GM19193 (cell line): Measurements from ENCODE around the gene PHF10.

Experiments
- POLR2A ChIP-seq: IDR thresholded peaks from 4 replicates; pipeline ENCODE4 v1.6.1; 2011; ENCODE audit not compliant: insufficient read depth, insufficient read length; ENCODE audit errors: extremely low read depth

The PHF10 gene

DNA sequence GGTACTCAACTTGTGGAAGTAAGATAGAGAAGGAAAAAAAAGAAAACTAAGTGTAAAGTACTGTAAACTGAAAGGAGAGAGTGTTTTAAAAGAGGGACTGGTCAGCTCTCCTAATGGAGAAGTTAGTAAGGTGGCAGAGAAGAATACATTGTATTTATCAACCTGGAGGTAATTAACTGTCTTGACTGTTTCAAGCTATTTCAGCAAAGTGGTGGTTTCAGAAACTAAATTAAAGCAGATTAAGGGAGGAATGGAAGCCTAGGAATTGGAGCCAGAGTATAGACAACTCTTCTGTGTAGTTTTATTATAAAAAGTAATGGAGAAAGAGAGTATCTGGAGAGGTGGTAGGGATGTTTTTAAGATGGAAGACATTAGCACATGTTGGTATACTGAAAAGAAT lies 2.7 kb upstream of the PHF10 start:
- TF ChIP-seq POLR2A = no peak

GRCh38 chr6:169726049-169726400 lies 1.7 kb upstream of the PHF10 start:
- TF ChIP-seq POLR2A = no peak

DNA sequence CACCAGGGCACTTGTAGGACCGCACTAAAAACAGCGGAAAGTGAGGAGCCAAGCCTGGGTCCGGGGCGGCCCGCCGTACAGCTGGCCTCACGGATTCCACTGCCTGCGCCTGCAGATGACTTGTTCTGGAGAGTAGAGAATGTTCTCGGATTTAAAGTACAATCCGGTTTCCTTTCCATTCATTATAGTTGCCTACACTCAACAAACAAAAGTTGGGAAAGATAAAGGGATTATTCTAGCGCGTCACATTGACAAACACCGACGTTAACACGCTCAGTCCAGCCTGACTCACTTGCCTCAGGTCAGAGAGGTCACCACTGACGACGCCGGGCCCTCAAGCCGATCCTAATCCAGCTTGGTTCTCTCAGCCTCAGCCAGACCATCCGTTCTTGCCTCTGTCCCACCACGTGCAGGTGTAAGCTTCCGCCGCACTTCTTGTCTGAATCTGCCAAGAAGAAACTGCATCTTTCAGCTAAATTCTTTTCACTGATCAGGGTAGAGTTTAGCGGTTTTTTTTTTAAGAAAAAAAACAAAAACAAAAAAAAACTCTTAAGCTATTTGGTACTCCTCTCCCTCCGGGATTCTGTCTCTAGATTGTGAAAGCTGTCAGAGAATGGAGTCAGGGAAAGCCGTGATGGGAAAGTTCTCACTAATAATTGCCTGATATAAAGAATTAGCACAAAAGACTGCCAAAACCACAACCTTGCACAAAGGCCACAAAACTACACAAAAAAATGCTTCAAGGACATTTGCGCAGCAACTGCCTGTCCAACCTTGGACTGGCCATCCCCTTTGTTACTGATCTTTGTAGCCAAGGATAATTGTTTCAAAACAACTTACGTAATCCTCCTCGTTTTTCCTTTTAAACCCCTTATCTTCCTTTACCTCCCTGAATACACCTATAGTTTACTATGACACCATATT lies 1.1 kb upstream of the PHF10 start:
- TF ChIP-seq POLR2A = no peak

DNA sequence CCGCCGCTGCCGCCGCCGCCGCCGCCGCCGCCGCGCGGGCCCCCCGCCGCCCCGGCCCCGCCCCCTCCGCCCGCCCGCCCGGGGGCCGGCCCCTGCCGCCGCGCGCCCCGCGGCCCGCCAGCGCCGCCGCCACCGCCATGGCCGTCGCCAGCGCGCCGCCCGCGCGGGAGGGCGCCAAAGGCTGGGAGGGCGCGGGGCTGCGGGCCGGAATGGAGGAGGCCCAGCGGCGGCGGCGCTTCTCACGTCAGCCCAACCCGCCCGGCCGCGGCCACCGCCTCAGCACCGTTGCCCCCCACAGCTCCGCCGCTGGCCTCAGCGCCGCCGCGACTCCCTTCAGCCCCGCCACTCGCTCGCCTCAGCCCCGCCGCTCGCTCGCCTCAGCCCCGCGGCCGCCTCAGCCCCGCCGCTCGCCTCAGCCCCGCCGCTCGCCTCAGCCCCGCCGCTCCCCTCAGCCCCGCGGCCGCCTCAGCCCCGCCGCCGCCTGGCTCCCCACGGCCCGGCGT lies 258 bp downstream of the PHF10 start:
- peak; percentile 14 for TF ChIP-seq POLR2A

- no peak for TF ChIP-seq POLR2A
Measured at GRCh38 chr6:169723200-169723909, 945 bp downstream of the PHF10 start.

DNA sequence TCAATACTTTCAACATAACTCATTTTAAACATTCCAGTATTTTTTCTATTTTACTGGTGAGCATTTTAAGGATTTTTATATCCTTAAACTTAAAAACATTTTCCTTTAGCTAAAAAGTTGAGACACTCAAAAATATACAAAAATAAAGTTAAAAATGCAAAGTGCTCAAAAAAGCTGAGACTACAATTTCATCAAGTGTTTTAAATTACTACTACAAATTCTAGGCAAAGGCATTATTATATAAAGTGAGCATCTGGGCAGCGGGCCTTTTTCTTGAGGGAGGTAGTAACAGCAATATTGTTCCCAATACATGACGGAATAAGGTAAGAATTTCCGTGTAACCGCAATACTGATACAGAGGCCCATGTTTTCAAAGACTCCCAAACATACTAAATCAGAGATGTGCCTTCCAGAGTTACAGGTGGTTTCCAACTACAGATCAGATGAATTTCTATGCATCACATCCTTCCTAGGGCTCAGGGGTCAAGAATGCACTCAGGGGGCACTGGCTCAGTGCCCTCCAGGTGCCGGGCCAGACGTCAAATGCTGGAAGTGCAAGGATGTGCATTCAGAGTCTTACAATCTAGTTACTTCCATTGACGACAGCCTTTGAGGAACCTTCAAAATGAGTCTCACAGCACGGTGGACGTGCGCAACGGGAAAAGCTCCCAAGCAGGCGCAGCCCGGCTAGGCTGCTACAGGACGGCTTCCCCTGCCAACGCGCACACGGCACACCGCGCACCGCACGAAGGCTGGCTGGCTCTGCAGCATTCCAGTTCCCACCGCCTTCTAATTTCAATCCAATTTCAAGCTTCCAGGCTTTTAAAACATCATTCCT lies 1.7 kb downstream of the PHF10 start:
- TF ChIP-seq POLR2A = no peak

DNA sequence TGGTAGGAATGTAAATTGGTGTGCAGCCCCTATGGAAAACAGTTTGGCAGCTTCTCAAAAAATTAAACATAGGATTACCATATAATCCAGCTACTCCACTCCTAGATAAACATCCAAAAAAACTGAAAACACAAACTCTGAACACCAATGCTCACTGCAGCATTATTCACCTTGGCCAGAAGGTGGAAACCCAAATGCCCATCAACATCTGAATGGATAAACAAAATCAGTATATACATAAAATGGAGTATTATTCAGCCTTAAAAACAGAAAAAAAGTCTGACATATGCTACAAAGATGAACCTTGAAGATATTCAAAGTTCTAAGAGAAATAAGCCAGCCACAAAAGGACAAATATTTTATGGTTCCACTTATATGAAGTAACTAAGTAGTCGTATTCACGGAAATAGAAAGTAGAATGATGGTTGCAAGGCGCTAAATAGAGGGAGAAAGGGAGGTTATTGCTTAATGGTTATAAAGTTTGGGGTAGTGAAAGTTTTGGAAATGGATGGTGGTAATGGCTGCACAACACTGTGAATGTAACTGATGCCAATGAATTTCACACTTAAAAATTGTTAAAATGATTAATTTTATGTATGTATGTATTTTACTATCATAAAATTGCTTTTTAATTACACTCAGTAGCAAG lies 4.0 kb downstream of the PHF10 start:
- TF ChIP-seq POLR2A = no peak

DNA sequence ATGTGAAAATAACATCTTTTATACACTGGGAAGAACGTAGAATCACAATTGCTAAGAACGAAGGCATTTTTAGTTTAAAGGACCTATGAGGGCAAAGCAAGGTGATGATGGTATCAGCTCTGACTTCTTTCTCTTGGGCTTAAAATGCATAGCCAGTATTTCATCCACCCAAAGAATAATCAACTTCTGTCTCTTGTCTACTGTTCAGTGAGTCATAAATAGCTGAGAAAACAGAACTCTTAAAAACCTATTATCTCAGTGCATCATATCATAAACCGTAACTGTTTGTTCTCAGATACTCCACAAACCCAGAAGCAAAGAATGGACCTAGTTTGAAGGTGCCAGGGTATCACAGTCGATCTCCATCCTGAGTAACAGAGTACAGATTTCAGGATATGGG lies 5.2 kb downstream of the PHF10 start:
- no peak for TF ChIP-seq POLR2A

- TF ChIP-seq POLR2A = no peak
Measured at GRCh38 chr6:169714595-169714994, 9.7 kb downstream of the PHF10 start.

GRCh38 chr6:169714178-169714577 lies 10.1 kb downstream of the PHF10 start:
- TF ChIP-seq POLR2A = no peak

DNA sequence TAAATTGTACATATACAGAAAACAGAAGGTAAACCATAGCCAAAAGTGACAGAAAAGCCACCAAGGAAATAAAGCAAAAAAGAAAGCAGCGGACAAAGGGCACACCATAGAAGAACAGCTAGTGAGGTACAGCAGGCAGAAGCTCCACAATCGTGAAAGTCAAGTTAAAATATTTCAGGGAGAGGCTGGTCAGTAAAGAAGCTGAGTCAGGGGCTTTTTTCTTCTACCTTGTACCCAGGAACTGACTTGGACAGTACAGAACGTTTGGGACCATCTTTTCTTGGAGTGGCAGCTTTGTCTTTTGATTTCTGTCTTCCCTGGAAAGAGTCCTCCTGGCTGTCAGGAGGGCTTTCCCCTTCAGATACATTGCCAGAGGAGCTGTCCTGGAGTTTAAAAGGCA lies 14.3 kb downstream of the PHF10 start:
- TF ChIP-seq POLR2A = no peak

DNA sequence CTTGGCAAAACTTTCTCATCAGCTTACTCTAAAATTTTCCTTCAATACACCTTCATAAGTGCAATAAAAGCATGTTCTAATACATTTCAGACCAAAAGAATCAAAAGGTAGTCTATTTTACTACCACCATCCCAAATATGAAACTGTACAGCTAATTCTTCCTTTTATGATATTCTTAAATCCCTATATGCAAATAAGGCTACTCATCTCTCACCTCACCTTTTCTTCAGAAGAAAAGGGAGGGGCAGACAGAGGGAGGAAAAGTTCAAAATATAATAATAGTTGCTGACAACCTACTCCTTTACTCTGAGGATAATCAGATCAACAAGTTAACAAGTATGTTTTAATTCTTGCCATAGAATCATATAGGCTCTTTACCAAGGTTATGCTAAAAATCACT lies 15.0 kb downstream of the PHF10 start:
- TF ChIP-seq POLR2A = no peak

DNA sequence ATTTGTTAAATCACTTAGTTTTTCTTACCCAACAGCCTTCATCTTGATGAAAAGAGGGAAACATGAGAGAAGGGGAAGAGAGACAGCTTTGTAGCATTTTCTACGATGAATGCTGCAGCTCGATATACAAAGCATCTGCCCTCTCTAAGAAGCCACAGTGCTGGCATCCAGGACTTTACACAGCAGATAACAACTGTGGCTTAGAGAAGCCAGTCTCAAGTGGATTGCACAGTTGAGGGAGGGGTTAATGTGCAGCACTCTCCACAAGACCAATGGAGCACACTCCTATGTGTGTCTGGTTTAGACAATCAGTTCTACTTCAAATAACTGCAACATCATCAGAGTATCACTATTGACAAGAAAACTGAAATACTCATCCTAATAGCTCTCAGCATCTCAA lies 16.5 kb downstream of the PHF10 start:
- TF ChIP-seq POLR2A = no peak

DNA sequence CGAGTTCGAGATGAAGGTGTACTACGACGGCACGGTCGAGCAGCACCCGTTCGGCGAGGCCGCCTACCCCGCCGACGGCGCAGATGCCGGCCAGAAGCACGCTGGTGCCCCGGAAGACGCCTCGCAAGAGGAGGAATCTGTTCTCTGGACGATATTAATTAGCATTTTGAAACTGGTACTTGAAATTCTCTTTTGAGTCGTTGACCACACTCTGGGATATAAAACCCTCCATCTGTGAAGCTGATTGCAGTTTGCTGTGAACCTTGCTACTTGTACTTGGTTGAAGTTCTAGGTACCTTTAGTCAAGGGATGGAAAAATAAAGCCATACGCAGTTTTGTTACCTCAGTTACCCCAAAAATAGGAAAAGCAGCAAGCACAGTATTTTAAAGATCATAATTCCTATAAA lies 21.5 kb downstream of the PHF10 start:
- no peak for TF ChIP-seq POLR2A
